HG03558 (cell line): ENCODE measurements around the gene MALAT1.

ENCODE experiments used
- ATAC-seq: cut with Tn5 transposase; IDR thresholded peaks from one replicate; pipeline ENCODE4 v1.9.1; 2021; ENCODE audit warnings: moderate number of reproducible peaks; ENCODE audit not compliant: unreplicated experiment; ENCODE audit errors: extremely low read depth

Gene MALAT1

GRCh38 chr11:65537620-65538231 lies 38.9 kb downstream of the MALAT1 start:
- ATAC-seq, result no peak

DNA sequence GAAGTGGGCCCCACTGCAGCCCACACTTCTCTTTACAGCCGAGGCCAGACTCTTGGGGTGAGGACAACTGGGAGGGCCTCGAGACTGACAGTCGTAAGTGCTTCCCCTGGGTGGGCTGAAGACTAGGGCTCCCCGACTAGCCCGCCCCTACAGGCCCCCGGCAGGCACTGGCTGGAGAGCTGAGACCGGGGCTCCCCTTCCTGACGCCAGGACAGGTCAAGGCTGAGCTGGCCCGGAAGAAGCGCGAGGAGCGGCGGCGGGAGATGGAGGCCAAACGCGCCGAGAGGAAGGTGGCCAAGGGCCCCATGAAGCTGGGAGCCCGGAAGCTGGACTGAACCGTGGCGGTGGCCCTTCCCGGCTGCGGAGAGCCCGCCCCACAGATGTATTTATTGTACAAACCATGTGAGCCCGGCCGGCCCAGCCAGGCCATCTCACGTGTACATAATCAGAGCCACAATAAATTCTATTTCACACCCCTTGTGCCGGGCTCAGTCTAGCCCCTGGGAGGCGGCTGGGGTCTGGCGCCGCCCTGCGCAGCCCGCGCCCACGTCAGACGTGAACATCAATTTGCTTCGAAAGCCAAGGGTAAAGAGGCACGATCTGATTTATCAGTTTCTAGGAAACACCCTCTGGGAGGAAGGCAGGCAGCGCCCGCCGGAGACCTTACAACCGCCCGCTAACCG lies 39.5 kb downstream of the MALAT1 start:
- ATAC-seq, result no peak

GRCh38 chr11:65538915-65539743 lies 40.3 kb downstream of the MALAT1 start:
- no peak for ATAC-seq

DNA sequence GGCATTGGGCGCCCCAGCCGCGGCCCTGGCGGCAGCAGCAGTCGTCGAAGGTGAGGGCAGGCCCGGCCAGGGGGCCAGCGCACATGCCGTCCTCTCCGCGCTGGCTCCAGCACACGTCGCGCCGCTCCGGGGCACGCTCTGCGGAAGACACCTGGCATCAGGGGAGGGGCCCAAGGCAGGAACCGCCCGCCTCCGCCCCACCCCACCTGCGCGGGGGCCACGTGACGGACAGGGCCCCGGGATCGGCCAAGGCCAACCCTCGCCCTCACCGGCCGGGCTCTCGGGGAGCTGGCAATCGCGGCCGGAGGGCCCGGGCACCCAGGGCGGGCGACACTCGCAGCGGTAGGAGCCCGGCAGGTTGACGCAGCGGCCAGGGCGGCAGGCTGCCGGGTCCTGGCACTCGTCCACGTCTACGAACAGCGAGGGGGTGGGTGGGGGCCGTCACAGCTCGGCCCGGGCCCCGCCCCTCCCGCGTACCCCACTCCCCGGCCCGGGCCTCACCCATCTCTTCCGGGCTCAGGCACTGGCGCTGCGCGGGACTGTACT lies 41.0 kb downstream of the MALAT1 start:
- ATAC-seq, result no peak

- no peak for ATAC-seq
Measured at GRCh38 chr11:65540290-65541092, 41.6 kb downstream of the MALAT1 start.

DNA sequence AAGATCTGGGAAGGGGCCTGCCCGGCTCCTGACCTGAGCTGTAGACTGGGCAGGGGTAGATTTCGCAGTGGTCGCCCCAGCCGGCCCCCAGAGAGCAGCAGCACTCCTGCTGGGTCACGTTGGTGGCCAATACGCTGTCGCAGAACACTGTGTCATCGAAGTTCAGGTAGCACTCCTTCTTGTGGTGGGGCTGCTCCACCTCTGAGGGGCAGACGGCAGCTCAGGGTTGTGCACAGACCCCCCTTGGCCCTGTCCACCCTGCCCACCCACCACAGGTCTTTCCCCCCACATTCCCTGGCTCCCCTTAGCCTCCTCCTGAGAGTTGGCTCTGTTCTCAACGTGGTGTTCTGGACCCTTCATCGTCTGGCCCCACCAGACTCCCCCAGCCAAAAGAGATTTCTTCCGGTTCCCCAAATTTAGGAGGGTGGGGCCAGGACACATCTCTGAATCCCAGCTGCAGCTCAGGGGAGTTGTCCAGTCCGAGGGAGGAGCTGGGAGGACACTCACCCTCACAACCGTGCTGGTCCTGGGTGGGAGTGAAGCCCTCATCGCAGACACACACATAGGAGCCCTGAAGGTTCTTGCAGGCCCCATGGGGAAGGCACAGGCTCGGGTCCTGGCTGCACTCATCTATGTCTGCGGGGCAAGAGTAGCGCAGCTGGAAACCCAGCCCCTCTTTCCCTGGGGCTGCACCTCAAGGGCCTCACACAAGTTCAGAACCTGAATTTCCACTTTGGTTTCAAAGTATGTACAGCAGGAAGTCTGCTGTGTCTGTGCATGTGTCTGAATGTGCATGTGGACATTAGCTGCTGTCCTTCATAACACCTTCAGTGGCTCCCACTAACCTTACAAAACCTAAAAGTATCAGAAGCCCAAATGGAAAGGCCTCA lies 42.5 kb downstream of the MALAT1 start:
- ATAC-seq, result no peak

GRCh38 chr11:65542738-65543390 lies 44.0 kb downstream of the MALAT1 start:
- ATAC-seq, result no peak

GRCh38 chr11:65545853-65546216 lies 47.0 kb downstream of the MALAT1 start:
- no peak for ATAC-seq

GRCh38 chr11:65546217-65546958 lies 47.5 kb downstream of the MALAT1 start:
- peak; percentile 37 for ATAC-seq

- ATAC-seq, result no peak
Measured at GRCh38 chr11:65547446-65548125, 48.7 kb downstream of the MALAT1 start.

GRCh38 chr11:65548395-65548794 lies 49.5 kb downstream of the MALAT1 start:
- ATAC-seq, result no peak

DNA sequence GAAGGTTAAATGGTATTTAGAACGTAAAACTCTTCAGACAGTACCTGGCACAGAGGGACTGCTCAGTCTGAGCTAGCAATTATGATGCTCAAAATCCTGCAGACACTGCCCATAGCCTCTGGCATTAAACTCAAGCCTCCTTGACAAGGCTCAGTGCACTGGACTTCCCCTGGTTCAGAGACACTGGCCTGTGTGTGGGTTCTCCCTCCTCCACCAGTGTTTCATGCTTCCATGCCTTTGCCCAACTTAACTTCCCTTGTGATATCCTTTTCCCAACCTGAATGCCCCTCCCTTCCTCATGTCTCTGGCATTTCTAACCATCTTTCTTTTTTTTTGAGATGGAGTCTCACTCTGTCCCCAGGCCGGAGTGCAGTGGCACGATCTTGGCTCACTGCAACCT lies 50.3 kb downstream of the MALAT1 start:
- no peak for ATAC-seq

GRCh38 chr11:65551572-65552387 lies 52.9 kb downstream of the MALAT1 start:
- ATAC-seq, result no peak

DNA sequence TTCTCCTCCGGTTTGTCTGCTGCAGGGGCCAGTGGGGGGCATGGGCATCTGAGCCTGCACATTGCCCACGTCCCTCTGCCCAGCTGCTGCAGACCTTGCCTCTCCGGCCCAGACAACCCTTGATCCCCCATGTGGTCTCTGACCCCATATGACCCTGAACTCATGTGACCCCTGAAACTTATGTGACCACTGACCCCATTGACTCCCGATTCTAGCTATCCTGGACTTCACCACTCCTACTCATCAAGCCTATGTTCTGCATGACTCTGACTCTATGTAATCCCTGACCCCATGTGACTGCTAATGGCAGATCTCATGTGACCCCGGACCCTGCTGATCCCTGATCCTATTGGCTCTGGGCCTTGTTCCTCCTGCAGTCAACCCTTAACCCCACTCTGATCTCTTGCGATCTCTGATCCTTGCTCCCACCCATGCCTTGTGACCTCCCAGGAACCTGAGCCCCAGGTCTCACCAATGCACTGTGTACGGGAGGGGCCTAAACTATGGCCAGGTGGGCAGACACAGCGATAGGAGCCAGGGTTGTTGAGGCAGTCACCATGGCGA lies 53.6 kb downstream of the MALAT1 start:
- ATAC-seq, result no peak

DNA sequence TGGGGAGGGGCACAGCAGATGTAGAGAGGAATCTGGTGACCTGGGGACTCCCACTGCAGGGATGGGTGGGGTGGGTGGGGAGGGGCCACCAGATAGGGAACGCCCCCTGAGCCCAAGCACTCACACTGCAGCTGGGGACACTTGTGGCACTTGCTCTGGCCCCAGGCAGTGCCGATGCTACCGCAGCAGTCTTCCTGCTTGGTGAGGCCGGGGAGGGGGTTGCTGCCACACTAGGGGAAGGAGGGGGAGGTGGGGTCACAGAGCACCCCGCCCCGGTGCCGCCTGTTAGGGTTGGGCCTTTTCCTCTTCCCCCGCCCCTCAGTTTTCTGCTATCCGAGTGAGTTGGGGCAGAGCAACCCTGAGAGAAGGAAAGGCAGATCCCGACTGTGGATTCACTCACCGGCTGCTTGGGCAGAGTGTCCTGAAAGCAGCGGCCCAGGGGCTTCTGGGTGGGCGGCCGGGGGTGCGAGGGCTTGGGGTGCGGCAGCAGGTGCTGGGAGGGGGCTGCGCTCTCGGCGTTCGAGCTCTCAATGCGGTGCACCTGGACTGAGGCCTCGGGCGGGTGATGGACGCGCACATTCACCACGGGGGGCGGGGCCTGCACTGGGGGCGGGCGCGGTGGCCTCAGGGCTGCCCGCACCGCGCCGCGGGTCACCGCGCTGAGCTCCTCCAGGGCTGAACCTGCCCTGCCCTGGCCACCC lies 54.6 kb downstream of the MALAT1 start:
- no peak for ATAC-seq
